KMS-11 (cell line): Measurements from ENCODE around the gene PRLH.

Source experiments
- H2AFZ ChIP-seq: fragments of 200-600 bp; sonication (generic); 2 replicates; pipeline ENCODE4 v1.6.1; 2016; ENCODE audit warnings: antibody characterized with exemption, mixed run types, low read depth
- H3K27ac ChIP-seq: fragments of 200-600 bp; sonication (generic); 2 replicates; pipeline ENCODE4 v1.6.1; 2016; ENCODE audit warnings: mild to moderate bottlenecking, mixed run types
- H3K27me3 ChIP-seq: fragments of 200-600 bp; sonication (generic); 2 replicates; pipeline ENCODE4 v1.6.1; 2017; ENCODE audit warnings: mild to moderate bottlenecking, low read depth, mixed run types, moderate library complexity; ENCODE audit not compliant: insufficient read depth
- H3K36me3 ChIP-seq: fragments of 200-600 bp; sonication (generic); 2 replicates; pipeline ENCODE4 v1.6.1; 2017; ENCODE audit warnings: mild to moderate bottlenecking, mixed run types; ENCODE audit not compliant: insufficient read depth
- H3K4me1 ChIP-seq: fragments of 200-600 bp; sonication (generic); 2 replicates; pipeline ENCODE4 v1.6.1; 2016; ENCODE audit warnings: mild to moderate bottlenecking, low read depth, mixed run types; ENCODE audit not compliant: poor library complexity, severe bottlenecking
- H3K4me2 ChIP-seq: fragments of 200-600 bp; sonication (generic); 2 replicates; pipeline ENCODE4 v1.7.0; 2016; ENCODE audit warnings: mild to moderate bottlenecking, mixed run types
- H3K4me3 ChIP-seq: fragments of 200-600 bp; sonication (generic); IDR thresholded peaks from 2 replicates; pipeline ENCODE4 v1.6.1; 2017; ENCODE audit warnings: low read depth, low read length, mixed read lengths; ENCODE audit not compliant: insufficient read depth
- H3K79me2 ChIP-seq: fragments of 200-600 bp; sonication (generic); 2 replicates; pipeline ENCODE4 v1.6.1; 2016; ENCODE audit warnings: low read depth, mixed run types; ENCODE audit not compliant: insufficient read depth
- H3K9ac ChIP-seq: fragments of 200-600 bp; sonication (generic); 2 replicates; pipeline ENCODE4 v1.6.1; 2016; ENCODE audit warnings: mild to moderate bottlenecking, mixed run types
- H4K20me1 ChIP-seq: fragments of 200-600 bp; sonication (generic); 2 replicates; pipeline ENCODE4 v1.6.1; 2016; ENCODE audit warnings: mild to moderate bottlenecking, mixed run types; ENCODE audit not compliant: insufficient read depth
- CTCF ChIP-seq: fragments of 200-600 bp; sonication (generic); conservative IDR thresholded peaks from 2 replicates; pipeline ENCODE4 v1.6.1; 2017; ENCODE audit warnings: low read depth, mild to moderate bottlenecking, antibody characterized with exemption, low read length, moderate library complexity, mixed read lengths

The PRLH gene

GRCh38 chr2:237576974-237577373 is 10.6 kb downstream of the PRLH start:
- H3K4me3 ChIP-seq: no peak overlapping the region
- no peaks in the 10 kb centered on the region for H3K79me2 ChIP-seq
- no peaks in the 10 kb centered on the region for H4K20me1 ChIP-seq
- no peak overlapping the region for H3K27ac ChIP-seq
- H3K4me1 ChIP-seq: peaks cover 6% of the 10 kb centered on the region
- H3K27me3 ChIP-seq: no peaks in the 10 kb centered on the region
- no peak overlapping the region for H3K4me2 ChIP-seq
- TF ChIP-seq CTCF: no peak
- no peaks in the 10 kb centered on the region for H3K36me3 ChIP-seq
- no peak overlapping the region for H3K9ac ChIP-seq
- H2AFZ ChIP-seq: no peak overlapping the region

- no peak for TF ChIP-seq CTCF
- Histone ChIP-seq H4K20me1 (no peaks in the 10 kb centered on the region), H3K4me3 (no peak overlapping the region), H3K4me1 (peaks cover 2% of the 10 kb centered on the region), H3K36me3 (no peaks in the 10 kb centered on the region), H3K79me2 (no peaks in the 10 kb centered on the region), H3K4me2 (no peak overlapping the region), H3K27me3 (no peaks in the 10 kb centered on the region), H2AFZ (no peak overlapping the region), H3K27ac (no peak overlapping the region), H3K9ac (no peak overlapping the region)
These were observed 11.1 kb downstream of the PRLH start for GRCh38 chr2:237577458-237577857.

- Histone ChIP-seq H3K27ac (no peak overlapping the region), H4K20me1 (no peaks in the 10 kb centered on the region), H3K4me1 (no peaks in the 10 kb centered on the region), H2AFZ (no peak overlapping the region), H3K27me3 (no peaks in the 10 kb centered on the region), H3K79me2 (no peaks in the 10 kb centered on the region), H3K9ac (no peak overlapping the region), H3K36me3 (no peaks in the 10 kb centered on the region), H3K4me3 (no peak overlapping the region), H3K4me2 (no peak overlapping the region)
- TF ChIP-seq CTCF: no peak
These were observed 11.8 kb downstream of the PRLH start for GRCh38 chr2:237577956-237578870.

DNA sequence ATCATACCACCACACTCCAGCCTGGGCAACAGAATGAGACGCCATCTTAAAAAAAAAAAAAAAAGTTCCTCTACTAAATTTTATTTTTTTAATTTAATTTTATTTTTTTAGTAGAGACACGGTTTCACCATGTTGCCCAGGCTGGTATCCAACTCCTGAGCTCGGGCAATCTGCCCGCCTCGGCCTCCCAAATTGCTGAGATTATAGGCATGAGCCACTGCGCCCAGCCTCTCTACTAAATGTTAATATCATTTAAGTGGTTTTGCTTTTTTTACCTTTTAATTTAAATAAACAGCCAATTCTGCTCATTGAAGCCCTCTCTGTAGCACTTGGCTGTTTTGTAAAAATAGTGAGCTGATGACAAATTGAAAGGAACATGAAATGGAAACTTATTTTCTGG is 15.0 kb downstream of the PRLH start:
- Histone ChIP-seq H3K4me3 (no peak overlapping the region), H4K20me1 (no peaks in the 10 kb centered on the region), H2AFZ (no peak overlapping the region), H3K4me1 (no peaks in the 10 kb centered on the region), H3K36me3 (no peaks in the 10 kb centered on the region), H3K27ac (no peak overlapping the region), H3K27me3 (no peaks in the 10 kb centered on the region), H3K9ac (no peak overlapping the region), H3K79me2 (no peaks in the 10 kb centered on the region), H3K4me2 (no peak overlapping the region)
- TF ChIP-seq CTCF: no peak
